OCI-LY7 (cell line): Measurements from ENCODE around the gene LRRC75A. TPM values are rescaled to one million over a fixed set of nuclear protein-coding genes. Genes with fewer than 3 reads are reported as not detected.

Experiments used
- BruUV-seq: library from RNA; stranded (reverse); fragments of 400-500 nt; replicated peaks from 2 replicates; lab custom pipeline; 2021; lab: Mats Ljungman, UMichigan
- CTCF ChIA-PET: fragments of 300-600 bp; sonication (Branson Sonifier 250); formaldehyde crosslinking; loops from one replicate; lab custom pipeline; 2022; ENCODE audit warnings: antibody characterized with exemption; ENCODE audit not compliant: unreplicated experiment; lab: Charles Lee
- POLR2A ChIA-PET: fragments of 300-600 bp; sonication (Branson Sonifier 250); formaldehyde crosslinking; loops from one replicate; lab custom pipeline; 2022; ENCODE audit warnings: antibody characterized with exemption; lab: Charles Lee
- DNase-seq: peaks from one replicate; pipeline ENCODE4 v3.0.0-alpha.2; 2015; ENCODE audit warnings: low spot score
- H2AFZ ChIP-seq: fragments of 200-600 bp; sonication (generic), shearing (Covaris generic); 2 replicates; pipeline ENCODE4 v1.6.1; 2014; ENCODE audit warnings: mild to moderate bottlenecking, antibody characterized with exemption, low read length, moderate library complexity
- H3K27ac ChIP-seq: fragments of 200-600 bp; sonication (generic); 2 replicates; pipeline ENCODE4 v1.5.1; 2014; ENCODE audit warnings: mixed run types, low read depth, mild to moderate bottlenecking, moderate library complexity, low read length, inconsistent platforms; ENCODE audit not compliant: poor library complexity, severe bottlenecking
- H3K36me3 ChIP-seq: fragments of 200-600 bp; sonication (generic); 2 replicates; pipeline ENCODE4 v1.6.1; 2014; ENCODE audit warnings: mild to moderate bottlenecking, antibody characterized with exemption, low read length, moderate library complexity, mixed read lengths; ENCODE audit not compliant: insufficient read depth
- H3K4me1 ChIP-seq: fragments of 200-600 bp; sonication (generic); 2 replicates; pipeline ENCODE4 v1.5.1; 2014; ENCODE audit warnings: mild to moderate bottlenecking, low read length; ENCODE audit not compliant: insufficient read depth, poor library complexity, severe bottlenecking
- H3K4me2 ChIP-seq: fragments of 200-600 bp; sonication (generic); 2 replicates; pipeline ENCODE4 v1.6.1; 2014; ENCODE audit warnings: mild to moderate bottlenecking, low read length
- H3K4me3 ChIP-seq: fragments of 200-600 bp; sonication (generic); 2 replicates; pipeline ENCODE4 v1.5.1; 2014; ENCODE audit warnings: mild to moderate bottlenecking, low read depth, low read length; ENCODE audit not compliant: poor library complexity, severe bottlenecking
- H3K79me2 ChIP-seq: fragments of 200-600 bp; sonication (generic); 2 replicates; pipeline ENCODE4 v1.6.1; 2016; ENCODE audit warnings: low read depth, mild to moderate bottlenecking, low read length, moderate library complexity, mixed read lengths; ENCODE audit not compliant: insufficient read depth
- H3K9me2 ChIP-seq: fragments of 200-600 bp; sonication (generic); 2 replicates; pipeline ENCODE4 v1.6.1; 2016; ENCODE audit warnings: mild to moderate bottlenecking, low read length, mixed read lengths; ENCODE audit not compliant: insufficient read depth
- H3K9me3 ChIP-seq: fragments of 200-600 bp; sonication (generic); 2 replicates; pipeline ENCODE4 v1.6.1; 2014; ENCODE audit warnings: mild to moderate bottlenecking, mixed run types, low read length, mixed read lengths
- H4K20me1 ChIP-seq: fragments of 200-600 bp; sonication (generic); 2 replicates; pipeline ENCODE4 v1.6.1; 2014; ENCODE audit warnings: mild to moderate bottlenecking, antibody characterized with exemption, low read length, moderate library complexity, mixed read lengths; ENCODE audit not compliant: insufficient read depth
- CTCF ChIP-seq: fragments of 200-600 bp; sonication (generic); conservative IDR thresholded peaks from 2 replicates; pipeline ENCODE4 v1.5.1; 2014; ENCODE audit warnings: mild to moderate bottlenecking, antibody characterized with exemption, low read length, moderate library complexity, mixed read lengths
- EZH2phosphoT487 ChIP-seq: fragments of 200-600 bp; sonication (generic); IDR thresholded peaks from 2 replicates; pipeline ENCODE4 v1.6.1; 2018; ENCODE audit warnings: low read depth, borderline replicate concordance, mild to moderate bottlenecking, mixed run types, antibody characterized with exemption, low read length, moderate library complexity, mixed read lengths
- intact Hi-C: fragments of 100-400 bp; cut with micrococcal nuclease; formaldehyde crosslinking; loops from one replicate; pipeline ENCODE4 v1.10.0; 2022; ENCODE audit not compliant: unreplicated experiment
- total RNA-seq, 2 experiments: library from RNA; depleted of rRNA in 1 of 2; stranded (reverse); fragments of >200 nt in 1 of 2; shearing (Covaris generic) in 1 of 2; gene quantifications; 2 replicates each; pipeline ENCODE4 v1.2.3, GENCODE V29; 2014 to 2022

Gene LRRC75A
- total RNA-seq, 2 experiments from 2014 or later = not detected

- intact Hi-C loops = no loop called here
- peaks cover 3% of the 10 kb centered on the region for H3K4me1 ChIP-seq
- no peak overlapping the region for H3K27ac ChIP-seq
- TF ChIP-seq EZH2phosphoT487 = no peak
- TF ChIP-seq CTCF = no peak
- POLR2A ChIA-PET = no interaction called here
- no peaks in the 10 kb centered on the region for H3K79me2 ChIP-seq
- no peak overlapping the region for H3K4me3 ChIP-seq
- H3K36me3 ChIP-seq = no peaks in the 10 kb centered on the region
- no peaks in the 10 kb centered on the region for H3K9me2 ChIP-seq
- CTCF ChIA-PET = no interaction called here
- no peaks in the 10 kb centered on the region for H3K9me3 ChIP-seq
- H3K4me2 ChIP-seq = no peak overlapping the region
- no TSS peak for BruUV-seq
- H2AFZ ChIP-seq = no peak overlapping the region
- DNase-seq = no peak
- H4K20me1 ChIP-seq = no peaks in the 10 kb centered on the region
Measured at GRCh38 chr17:16517477-16517876, 25.5 kb upstream of the LRRC75A start.

GRCh38 chr17:16516594-16517051, 24.6 kb upstream of the LRRC75A start:
- no peaks in the 10 kb centered on the region for H3K9me3 ChIP-seq
- BruUV-seq = no TSS peak
- no peaks in the 10 kb centered on the region for H4K20me1 ChIP-seq
- no peak overlapping the region for H3K4me3 ChIP-seq
- POLR2A ChIA-PET = no interaction called here
- H3K4me2 ChIP-seq = no peak overlapping the region
- no peaks in the 10 kb centered on the region for H3K9me2 ChIP-seq
- no peak for TF ChIP-seq CTCF
- no peak for TF ChIP-seq EZH2phosphoT487
- DNase-seq = no peak
- peaks cover 9% of the 10 kb centered on the region for H3K4me1 ChIP-seq
- H3K27ac ChIP-seq = no peak overlapping the region
- no peaks in the 10 kb centered on the region for H3K79me2 ChIP-seq
- no peaks in the 10 kb centered on the region for H3K36me3 ChIP-seq
- no peak overlapping the region for H2AFZ ChIP-seq
- intact Hi-C loops = no loop called here
- CTCF ChIA-PET = no interaction called here

GRCh38 chr17:16515933-16516332, 23.9 kb upstream of the LRRC75A start:
- H2AFZ ChIP-seq = no peak overlapping the region
- intact Hi-C loops = no loop called here
- no peak overlapping the region for H3K4me3 ChIP-seq
- no peaks in the 10 kb centered on the region for H3K9me3 ChIP-seq
- no peak for TF ChIP-seq CTCF
- no peak for TF ChIP-seq EZH2phosphoT487
- H3K4me1 ChIP-seq = peaks cover 6% of the 10 kb centered on the region
- no peaks in the 10 kb centered on the region for H3K9me2 ChIP-seq
- no peaks in the 10 kb centered on the region for H3K79me2 ChIP-seq
- CTCF ChIA-PET = no interaction called here
- no peak overlapping the region for H3K27ac ChIP-seq
- POLR2A ChIA-PET = no interaction called here
- H4K20me1 ChIP-seq = no peaks in the 10 kb centered on the region
- no peak for DNase-seq
- H3K4me2 ChIP-seq = no peak overlapping the region
- no TSS peak for BruUV-seq
- H3K36me3 ChIP-seq = no peaks in the 10 kb centered on the region
